HL-60/S4 (cell line): ENCODE data around the gene NKAP.
"Not testable (repeated sequence)": the region's sequence is repeated elsewhere in the genome, so short reads cannot be mapped to it uniquely, and the experiment has no call there.

Experiments used
- in situ Hi-C: fragments of 300-500 bp; cut with MboI; formaldehyde crosslinking; loops from 2 replicates; pipeline ENCODE4 v1.14.3; 2022; ENCODE audit warnings: low sequenced_read_pairs

The NKAP gene

GRCh38 chrX:119943185-119943988 lies at the start of gene NKAP:
TSS of gene NKAP (minus strand) at chrX:119943751. CDS start at chrX:119943605, 146 bp downstream.
- in situ Hi-C loops = no loop called here

GRCh38 chrX:119991005-119991787 lies 47.6 kb upstream of the NKAP start:
- in situ Hi-C loops = no loop called here

GRCh38 chrX:119990556-119991004 lies 47.0 kb upstream of the NKAP start:
- in situ Hi-C loops = no loop called here

DNA sequence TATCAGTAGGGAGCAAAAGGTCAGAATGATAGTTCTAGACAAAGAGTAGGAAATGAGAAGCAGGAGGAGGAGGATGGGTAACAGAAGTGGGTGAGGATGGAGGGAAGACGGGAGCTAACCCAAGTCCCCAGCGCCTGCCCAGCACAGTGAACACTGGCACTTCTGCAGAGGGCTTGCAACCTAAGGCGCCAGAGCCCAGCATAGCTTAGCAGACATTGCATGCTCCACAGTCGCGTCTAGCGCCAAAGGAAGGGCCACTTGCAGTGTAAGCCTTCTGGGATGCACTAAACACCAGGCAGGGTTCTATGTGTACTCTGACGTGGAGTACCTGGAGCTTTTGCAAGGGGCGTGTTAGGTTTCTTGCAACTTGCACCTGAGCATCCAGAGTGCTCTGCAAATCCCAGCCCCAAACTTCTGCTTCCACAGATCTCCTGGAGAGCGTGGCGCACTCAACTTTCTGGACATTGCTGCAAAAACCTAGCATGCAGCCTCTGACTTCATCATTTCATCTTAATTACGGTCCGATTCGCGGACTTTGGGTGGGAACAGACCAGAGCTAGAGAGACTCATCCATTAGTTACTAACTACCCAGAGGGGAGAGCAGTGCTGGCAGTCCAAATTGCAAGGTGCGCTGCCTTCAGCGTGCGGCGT lies 46.5 kb upstream of the NKAP start:
- in situ Hi-C loops = no loop called here

- in situ Hi-C loops = no loop called here
Measured at GRCh38 chrX:119986203-119986602, 42.7 kb upstream of the NKAP start.

- in situ Hi-C loops = no loop called here
Measured at GRCh38 chrX:119984652-119985051, 41.1 kb upstream of the NKAP start.

GRCh38 chrX:119983494-119983893 lies 39.9 kb upstream of the NKAP start:
- in situ Hi-C loops = no loop called here

DNA sequence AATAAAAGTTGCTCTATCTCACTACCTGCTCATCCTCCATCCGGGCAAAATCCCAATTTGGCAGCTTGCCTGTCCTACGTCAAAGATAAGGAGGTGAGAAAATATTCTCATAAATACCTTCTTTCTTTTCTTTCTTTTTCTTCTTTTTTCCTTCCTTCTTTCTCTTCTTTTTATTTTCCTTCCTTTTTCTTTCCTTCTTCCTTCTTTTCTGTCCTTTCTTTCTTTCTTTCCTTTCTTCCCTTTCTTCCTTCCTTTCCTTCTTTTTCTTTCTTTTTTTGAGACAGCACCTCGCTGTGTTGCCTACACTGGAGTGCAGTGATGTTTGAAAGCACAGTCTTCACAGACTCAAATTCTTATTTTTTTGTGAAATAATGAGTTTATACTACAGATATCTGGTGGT lies 38.6 kb upstream of the NKAP start:
- in situ Hi-C loops = no loop called here

- in situ Hi-C loops = no loop called here
Measured at GRCh38 chrX:119981286-119982070, 37.9 kb upstream of the NKAP start.

DNA sequence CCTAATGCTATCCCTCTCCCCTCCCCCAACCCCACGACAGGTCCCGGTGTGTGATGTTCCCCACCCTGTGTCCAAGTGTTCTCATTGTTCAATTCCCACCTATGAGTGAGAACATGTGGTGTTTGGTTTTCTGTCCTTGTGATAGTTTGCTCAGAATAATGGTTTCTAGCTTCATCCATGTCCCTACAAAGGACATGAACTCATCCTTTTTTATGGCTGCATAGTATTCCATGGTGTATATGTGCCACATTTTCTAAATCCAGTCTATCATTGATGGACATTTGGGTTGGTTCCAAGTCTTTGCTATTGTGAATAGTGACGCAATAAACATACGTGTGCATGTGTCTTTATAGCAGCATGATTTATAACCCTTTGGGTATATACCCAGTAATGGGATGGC lies 33.6 kb upstream of the NKAP start:
- in situ Hi-C loops = not testable (repeated sequence)

DNA sequence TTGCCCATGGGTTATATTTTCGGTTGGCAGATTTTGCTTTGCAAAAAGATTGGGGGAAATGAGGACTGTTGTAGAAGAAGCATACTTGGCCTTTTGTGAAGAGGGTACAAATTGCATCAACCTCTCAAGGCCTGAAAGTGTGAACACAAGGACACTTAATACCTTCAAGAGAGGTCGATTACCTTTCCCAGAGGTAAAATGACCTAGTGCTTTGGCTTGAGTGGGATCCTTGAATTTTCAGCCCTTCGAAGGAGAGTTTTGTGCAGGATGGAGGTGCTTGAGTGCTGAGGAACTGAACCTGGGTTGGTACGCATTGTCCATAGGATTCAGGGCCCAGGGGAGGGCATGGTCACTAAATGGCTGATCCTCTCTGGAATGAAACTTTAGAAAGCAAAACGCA lies 27.6 kb upstream of the NKAP start:
- in situ Hi-C loops = no loop called here

- in situ Hi-C loops = no loop called here
Measured at GRCh38 chrX:119970574-119970973, 27.0 kb upstream of the NKAP start.

DNA sequence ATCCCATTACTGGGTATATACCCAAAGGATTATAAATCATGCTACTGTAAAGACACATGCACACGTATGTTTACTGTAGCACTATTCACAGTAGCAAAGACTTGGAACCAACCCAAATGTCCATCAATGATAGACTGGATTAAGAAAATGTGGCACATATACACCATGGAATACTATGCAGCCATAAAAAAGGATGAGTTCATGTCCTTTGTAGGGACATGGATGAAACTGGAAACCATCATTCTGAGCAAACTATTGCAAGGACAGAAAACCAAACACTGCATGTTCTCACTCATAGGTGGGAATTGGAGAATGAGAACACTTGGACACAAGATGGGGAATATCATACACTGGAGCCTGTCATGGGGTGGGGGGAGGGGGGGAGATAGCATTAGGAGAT lies 23.3 kb upstream of the NKAP start:
- in situ Hi-C loops = not testable (repeated sequence)

- in situ Hi-C loops = no loop called here
Measured at GRCh38 chrX:119960625-119961024, 17.1 kb upstream of the NKAP start.

GRCh38 chrX:119955807-119956570 lies 12.4 kb upstream of the NKAP start:
- in situ Hi-C loops = not testable (repeated sequence)

GRCh38 chrX:119954374-119954773 lies 10.8 kb upstream of the NKAP start:
- in situ Hi-C loops = no loop called here

GRCh38 chrX:119948381-119948780 lies 4.8 kb upstream of the NKAP start:
- in situ Hi-C loops = no loop called here

DNA sequence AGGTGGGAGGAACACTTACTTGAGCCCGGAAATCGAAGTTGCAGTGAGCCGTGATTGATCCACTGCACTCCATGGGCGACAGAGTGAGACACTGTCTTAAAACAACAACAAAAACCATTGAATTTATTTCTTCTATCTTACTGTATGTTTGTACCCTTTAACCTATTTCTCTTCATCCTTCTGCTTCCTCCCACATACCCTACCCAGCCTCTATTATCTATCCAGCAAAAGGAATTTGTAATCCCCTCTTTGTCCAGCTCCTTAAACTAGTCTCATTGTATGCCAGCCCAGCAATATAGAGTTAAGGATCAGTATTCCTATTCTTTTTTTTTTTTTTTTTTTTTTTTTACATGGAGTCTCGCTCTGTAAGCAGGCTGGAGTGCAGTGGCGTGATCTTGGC lies 1.9 kb upstream of the NKAP start:
- in situ Hi-C loops = no loop called here

DNA sequence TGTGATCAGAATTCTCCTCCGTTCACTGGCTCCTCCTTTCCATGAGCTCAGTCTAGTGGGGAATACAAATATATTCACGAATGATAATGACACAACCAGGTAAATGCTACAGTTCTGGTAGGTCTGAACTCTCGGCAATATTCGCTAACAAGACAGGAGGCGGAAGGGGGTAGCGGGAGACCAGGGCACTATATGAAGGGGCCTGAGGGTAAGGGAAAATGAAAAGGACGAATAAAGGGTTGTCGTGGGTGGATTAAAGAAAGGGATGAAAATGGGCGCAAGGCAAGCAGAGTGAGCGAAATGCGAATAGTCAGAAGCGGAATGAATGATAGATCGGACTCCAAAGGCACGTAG lies 743 bp downstream of the NKAP start:
- in situ Hi-C loops = no loop called here

GRCh38 chrX:119942173-119942819 lies 1.3 kb downstream of the NKAP start:
- in situ Hi-C loops = no loop called here
